Hepatocyte (in vitro differentiated cells): Measurements from ENCODE around the gene TMEM209.

ENCODE experiments used
- EZH2 ChIP-seq: fragments of 200-600 bp; sonication (generic); IDR thresholded peaks from 2 replicates; pipeline ENCODE4 v1.6.1; 2016; ENCODE audit warnings: antibody characterized with exemption, mild to moderate bottlenecking, borderline replicate concordance
- EZH2phosphoT487 ChIP-seq: fragments of 200-600 bp; sonication (generic); IDR thresholded peaks from one replicate; pipeline ENCODE4 v1.6.1; 2018; ENCODE audit warnings: antibody characterized with exemption, mild to moderate bottlenecking, low read depth, moderate library complexity; ENCODE audit not compliant: unreplicated experiment, severe bottlenecking
- TF ChIP-seq, protein P1 (sequence below): fragments of 200-600 bp; sonication (generic); IDR thresholded peaks from 2 replicates; pipeline ENCODE4 v1.5.1; 2016; ENCODE audit warnings: antibody characterized with exemption, mild to moderate bottlenecking; ENCODE audit not compliant: poor library complexity

- no peak for TF ChIP-seq EZH2
- TF ChIP-seq, protein P1, sequence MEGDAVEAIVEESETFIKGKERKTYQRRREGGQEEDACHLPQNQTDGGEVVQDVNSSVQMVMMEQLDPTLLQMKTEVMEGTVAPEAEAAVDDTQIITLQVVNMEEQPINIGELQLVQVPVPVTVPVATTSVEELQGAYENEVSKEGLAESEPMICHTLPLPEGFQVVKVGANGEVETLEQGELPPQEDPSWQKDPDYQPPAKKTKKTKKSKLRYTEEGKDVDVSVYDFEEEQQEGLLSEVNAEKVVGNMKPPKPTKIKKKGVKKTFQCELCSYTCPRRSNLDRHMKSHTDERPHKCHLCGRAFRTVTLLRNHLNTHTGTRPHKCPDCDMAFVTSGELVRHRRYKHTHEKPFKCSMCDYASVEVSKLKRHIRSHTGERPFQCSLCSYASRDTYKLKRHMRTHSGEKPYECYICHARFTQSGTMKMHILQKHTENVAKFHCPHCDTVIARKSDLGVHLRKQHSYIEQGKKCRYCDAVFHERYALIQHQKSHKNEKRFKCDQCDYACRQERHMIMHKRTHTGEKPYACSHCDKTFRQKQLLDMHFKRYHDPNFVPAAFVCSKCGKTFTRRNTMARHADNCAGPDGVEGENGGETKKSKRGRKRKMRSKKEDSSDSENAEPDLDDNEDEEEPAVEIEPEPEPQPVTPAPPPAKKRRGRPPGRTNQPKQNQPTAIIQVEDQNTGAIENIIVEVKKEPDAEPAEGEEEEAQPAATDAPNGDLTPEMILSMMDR, result no peak
- no peak for TF ChIP-seq EZH2phosphoT487
Measured at GRCh38 chr7:130154501-130155317, 50.5 kb downstream of the TMEM209 start.
